Upper lobe of right lung (tissue), 1 donor: ENCODE data around the gene ADAMTSL3. TPM values are rescaled to one million over a fixed set of nuclear protein-coding genes. Genes with fewer than 3 reads are reported as not detected.

Source experiments
- ATAC-seq: fragments of 200-7000 bp; cut with Tn5 transposase; one replicate; pipeline ENCODE4 v1.9.1; 2020; ENCODE audit warnings: mild to moderate bottlenecking, moderate library complexity
- DNase-seq: peaks from one replicate; pipeline ENCODE4 v3.0.0-alpha.2; 2020
- H3K27ac ChIP-seq: fragments of 200-600 bp; one replicate; pipeline ENCODE4 v1.8.0; 2022
- H3K27me3 ChIP-seq: fragments of 200-600 bp; one replicate; pipeline ENCODE4 v1.8.0; 2022; ENCODE audit warnings: mild to moderate bottlenecking
- H3K36me3 ChIP-seq: fragments of 200-600 bp; one replicate; pipeline ENCODE4 v1.8.0; 2022
- H3K4me1 ChIP-seq: fragments of 200-600 bp; one replicate; pipeline ENCODE4 v1.8.0; 2022
- H3K4me3 ChIP-seq: fragments of 200-600 bp; one replicate; pipeline ENCODE4 v1.8.0; 2022; ENCODE audit warnings: mild to moderate bottlenecking
- H3K9me3 ChIP-seq: fragments of 200-600 bp; one replicate; pipeline ENCODE4 v1.8.0; 2022
- intact Hi-C: fragments of 100-400 bp; cut with DNase I; formaldehyde crosslinking; loops from one replicate; pipeline ENCODE4 v1.11.0; 2022
- total RNA-seq: library from RNA; stranded (reverse); fragmentation: NEBNext Ultra II Directional; extraction: Animal tissue kit (Norgen Biotek cat#: 25700); gene quantifications from one replicate; pipeline ENCODE4 v1.2.1, GENCODE V29; 2021
- TF ChIP-seq, protein P1 (sequence below): fragments of 200-600 bp; IDR thresholded peaks from one replicate; pipeline ENCODE4 v1.8.0; 2022; ENCODE audit warnings: antibody characterized with exemption
- donor health status: DM: no; HTN: yes; CAD: no; lungs with severe emphysema.

The ADAMTSL3 gene
- total RNA-seq, 1 donor from 2014 or later: 26.2 TPM

DNA sequence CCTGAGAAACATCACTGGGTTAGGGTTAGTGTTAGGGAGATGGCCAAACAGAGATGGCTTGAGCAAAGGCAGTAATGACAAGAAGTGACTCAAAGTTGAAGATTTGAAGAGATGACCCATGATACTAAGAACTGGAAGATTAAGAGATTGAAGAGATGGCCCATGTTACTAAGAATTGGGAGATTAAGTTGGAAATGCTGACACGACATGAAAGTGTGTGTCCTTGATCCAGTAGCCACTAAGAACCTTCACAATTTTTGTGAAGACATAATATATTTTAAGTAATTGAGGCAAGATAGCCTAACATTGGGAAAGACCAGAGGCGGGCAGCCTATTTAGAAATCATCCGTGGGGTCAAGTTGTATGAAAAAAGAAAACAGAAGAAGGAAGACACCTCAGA is 239.4 kb downstream of the ADAMTSL3 start:
- intact Hi-C loops: no loop called here
- Histone ChIP-seq H3K27me3 (no peaks in the 10 kb centered on the region), H3K27ac (no peak overlapping the region), H3K4me1 (no peaks in the 10 kb centered on the region), H3K9me3 (no peaks in the 10 kb centered on the region), H3K4me3 (no peak overlapping the region), H3K36me3 (no peaks in the 10 kb centered on the region)
- TF ChIP-seq, protein P1, sequence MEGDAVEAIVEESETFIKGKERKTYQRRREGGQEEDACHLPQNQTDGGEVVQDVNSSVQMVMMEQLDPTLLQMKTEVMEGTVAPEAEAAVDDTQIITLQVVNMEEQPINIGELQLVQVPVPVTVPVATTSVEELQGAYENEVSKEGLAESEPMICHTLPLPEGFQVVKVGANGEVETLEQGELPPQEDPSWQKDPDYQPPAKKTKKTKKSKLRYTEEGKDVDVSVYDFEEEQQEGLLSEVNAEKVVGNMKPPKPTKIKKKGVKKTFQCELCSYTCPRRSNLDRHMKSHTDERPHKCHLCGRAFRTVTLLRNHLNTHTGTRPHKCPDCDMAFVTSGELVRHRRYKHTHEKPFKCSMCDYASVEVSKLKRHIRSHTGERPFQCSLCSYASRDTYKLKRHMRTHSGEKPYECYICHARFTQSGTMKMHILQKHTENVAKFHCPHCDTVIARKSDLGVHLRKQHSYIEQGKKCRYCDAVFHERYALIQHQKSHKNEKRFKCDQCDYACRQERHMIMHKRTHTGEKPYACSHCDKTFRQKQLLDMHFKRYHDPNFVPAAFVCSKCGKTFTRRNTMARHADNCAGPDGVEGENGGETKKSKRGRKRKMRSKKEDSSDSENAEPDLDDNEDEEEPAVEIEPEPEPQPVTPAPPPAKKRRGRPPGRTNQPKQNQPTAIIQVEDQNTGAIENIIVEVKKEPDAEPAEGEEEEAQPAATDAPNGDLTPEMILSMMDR: no peak
- DNase-seq (no peak), ATAC-seq (no peak)

DNA sequence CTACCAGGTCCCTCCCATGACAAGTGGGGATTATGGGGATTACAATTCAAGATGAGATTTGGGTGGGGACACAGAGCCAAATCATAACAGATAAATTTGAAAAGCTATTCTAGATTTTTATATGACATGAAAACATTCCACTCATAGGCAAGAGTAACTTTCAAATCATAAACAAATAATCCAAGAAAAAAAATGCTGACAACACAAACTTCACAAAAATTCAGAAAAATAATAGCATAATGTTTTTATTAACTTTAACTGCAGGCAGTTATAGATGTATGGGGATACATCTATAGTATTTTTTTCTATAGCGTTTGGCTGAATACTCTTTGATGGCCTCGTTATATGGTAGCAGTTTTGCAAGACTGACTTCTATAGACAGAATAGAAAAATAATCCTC is 243.1 kb downstream of the ADAMTSL3 start:
- ATAC-seq (no peak), DNase-seq (no peak)
- no peaks in the 10 kb centered on the region for H3K9me3 ChIP-seq
- intact Hi-C loops: no loop called here
- no peaks in the 10 kb centered on the region for H3K27me3 ChIP-seq
- no peaks in the 10 kb centered on the region for H3K36me3 ChIP-seq
- no peak overlapping the region for H3K4me3 ChIP-seq
- no peak overlapping the region for H3K27ac ChIP-seq
- no peaks in the 10 kb centered on the region for H3K4me1 ChIP-seq
- TF ChIP-seq, protein P1: no peak

DNA sequence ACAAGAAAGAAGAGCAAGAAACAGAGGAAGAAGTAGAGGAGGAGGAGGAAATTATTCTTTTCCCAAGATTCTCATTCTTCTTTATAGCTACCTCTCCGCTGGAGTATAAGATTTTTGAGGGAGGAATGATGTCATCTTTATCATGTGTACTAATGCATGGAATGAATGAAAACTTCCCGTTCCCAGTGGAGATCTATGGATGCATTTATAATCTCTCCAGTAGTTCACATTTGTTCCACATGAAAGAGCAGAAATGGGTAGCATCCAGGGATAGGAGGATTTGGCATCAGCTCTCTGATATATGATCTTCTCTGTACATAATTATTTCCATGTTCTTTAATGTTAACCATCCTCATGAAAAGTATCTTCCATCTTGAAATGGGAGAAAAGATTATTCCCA is 244.4 kb downstream of the ADAMTSL3 start:
- intact Hi-C loops: no loop called here
- H3K27ac ChIP-seq: no peak overlapping the region
- no peak overlapping the region for H3K4me3 ChIP-seq
- TF ChIP-seq, protein P1: no peak
- no peak for DNase-seq
- no peaks in the 10 kb centered on the region for H3K9me3 ChIP-seq
- no peaks in the 10 kb centered on the region for H3K36me3 ChIP-seq
- no peaks in the 10 kb centered on the region for H3K27me3 ChIP-seq
- no peak for ATAC-seq
- no peaks in the 10 kb centered on the region for H3K4me1 ChIP-seq

DNA sequence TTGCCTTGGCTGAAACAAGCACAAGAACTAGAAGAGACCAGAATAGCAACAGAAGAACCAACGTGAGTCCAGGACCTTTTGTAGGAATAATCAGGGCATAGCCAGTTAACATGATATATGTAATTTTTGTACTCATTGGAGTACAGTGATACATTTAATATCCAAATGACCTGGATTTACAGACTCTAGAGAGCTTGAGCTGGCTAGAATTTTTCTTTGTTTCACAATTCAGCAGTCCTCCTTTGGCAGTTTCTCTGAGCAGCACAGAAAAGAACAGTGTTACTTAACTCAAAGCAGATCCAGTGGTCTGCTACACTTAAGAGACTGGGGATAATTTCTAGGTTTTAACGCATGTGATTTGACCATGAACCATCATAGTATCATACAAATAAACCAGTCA is 245.7 kb downstream of the ADAMTSL3 start:
- no peaks in the 10 kb centered on the region for H3K9me3 ChIP-seq
- H3K4me3 ChIP-seq: no peak overlapping the region
- H3K4me1 ChIP-seq: no peaks in the 10 kb centered on the region
- intact Hi-C loops: no loop called here
- H3K27ac ChIP-seq: no peak overlapping the region
- TF ChIP-seq, protein P1: no peak
- H3K36me3 ChIP-seq: no peaks in the 10 kb centered on the region
- DNase-seq (no peak), ATAC-seq (no peak)
- H3K27me3 ChIP-seq: no peaks in the 10 kb centered on the region

DNA sequence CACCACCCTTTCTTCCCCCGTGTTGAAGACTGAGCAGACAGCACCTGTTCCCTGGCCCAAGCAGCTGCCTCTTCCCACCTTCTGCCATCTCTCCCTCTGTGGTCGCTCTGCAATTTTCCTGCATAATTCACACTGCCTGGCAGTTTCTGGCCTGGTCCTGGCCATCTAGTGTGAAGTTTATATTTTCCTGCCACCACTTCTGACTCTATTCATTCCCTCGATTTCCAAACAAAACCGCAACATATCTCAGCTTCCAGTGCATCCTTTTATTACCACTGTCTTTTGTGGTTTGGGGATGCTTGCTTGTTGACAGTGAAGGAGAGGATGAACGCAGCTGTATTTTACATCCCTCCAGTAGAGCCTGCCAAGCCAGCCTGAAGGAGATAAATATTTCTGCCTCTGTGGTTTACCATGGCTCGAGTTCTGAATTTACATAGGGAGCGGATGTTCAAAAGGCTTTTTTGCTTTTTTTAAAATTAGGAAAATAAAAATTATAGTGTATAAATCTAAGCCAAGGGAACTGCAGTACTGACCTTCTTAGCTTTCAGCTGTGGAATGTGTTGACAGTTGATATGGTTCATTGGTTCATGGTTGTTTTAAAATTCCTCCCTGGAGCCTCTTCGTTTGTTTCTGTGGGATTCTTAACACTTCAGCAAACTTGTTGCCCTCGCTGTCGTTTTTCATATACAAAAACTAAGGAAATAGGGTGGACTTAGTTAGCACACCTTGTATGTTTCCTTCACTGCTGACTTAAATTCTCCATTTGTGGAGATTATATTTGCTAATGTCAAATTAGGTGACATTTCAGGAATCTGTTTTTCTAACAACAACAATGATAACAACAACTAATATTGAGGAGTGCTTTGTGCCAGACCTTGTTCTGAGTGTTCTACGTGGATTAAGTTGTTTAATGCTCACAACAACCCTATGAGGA is 250.5 kb downstream of the ADAMTSL3 start:
- DNase-seq (no peak), ATAC-seq (peak; percentile 38)
- Histone ChIP-seq H3K27ac (no peak overlapping the region), H3K4me3 (no peak overlapping the region), H3K4me1 (peaks cover 3% of the 10 kb centered on the region), H3K9me3 (no peaks in the 10 kb centered on the region), H3K36me3 (no peaks in the 10 kb centered on the region), H3K27me3 (no peaks in the 10 kb centered on the region)
- intact Hi-C loops: no loop called here
- TF ChIP-seq, protein P1: no peak
